DMS53 treated with DMSO at 0.1 percent for 48 hours (cell line): ENCODE data around the gene NRXN3.

ENCODE experiments used
- DNase-seq: peaks from one replicate; lab custom pipeline; 2025; ENCODE audit not compliant: unreplicated experiment; lab: John Stamatoyannopoulos, UW

The NRXN3 gene

DNA sequence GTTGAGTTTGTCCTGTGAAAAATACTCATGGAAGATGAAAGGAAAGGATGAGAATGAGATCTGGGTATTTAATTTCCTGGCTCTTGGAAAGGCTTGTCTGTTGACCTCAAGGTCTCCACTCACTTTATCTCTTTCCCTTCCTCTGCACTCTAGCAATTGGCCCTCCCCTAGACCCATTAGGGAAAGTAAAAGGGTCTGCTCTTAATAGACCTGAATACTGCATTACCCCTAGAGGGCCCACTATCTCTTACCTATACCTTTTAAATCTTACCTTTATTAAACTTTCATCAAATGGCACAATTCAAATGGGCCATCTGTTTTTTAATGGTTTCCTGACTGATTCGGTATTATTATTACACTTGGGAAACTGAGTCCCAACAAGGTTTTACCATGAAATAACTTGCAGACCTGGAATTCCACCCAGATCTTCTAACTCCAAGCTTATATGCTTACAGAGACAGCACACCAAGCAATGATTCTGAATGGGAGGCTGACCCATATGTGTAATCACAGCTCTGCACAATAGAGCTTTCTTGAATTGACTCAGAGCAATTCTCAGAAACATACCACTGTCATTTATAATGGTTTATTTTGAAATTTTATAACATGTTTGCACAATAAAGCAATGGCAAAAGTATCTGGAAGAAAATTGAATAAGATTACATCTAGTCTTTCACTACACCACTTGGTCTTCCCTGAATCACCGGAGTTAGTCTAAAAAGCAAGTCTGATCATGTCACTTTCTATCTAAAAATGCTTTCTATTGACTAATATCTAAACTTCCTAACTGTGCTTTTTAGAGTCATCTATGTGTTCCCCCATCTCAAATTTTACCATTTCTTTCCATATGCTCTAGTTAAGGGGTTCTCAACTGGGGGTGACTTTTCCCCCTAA, 618.5 kb downstream of the NRXN3 start:
- no peak for DNase-seq

DNA sequence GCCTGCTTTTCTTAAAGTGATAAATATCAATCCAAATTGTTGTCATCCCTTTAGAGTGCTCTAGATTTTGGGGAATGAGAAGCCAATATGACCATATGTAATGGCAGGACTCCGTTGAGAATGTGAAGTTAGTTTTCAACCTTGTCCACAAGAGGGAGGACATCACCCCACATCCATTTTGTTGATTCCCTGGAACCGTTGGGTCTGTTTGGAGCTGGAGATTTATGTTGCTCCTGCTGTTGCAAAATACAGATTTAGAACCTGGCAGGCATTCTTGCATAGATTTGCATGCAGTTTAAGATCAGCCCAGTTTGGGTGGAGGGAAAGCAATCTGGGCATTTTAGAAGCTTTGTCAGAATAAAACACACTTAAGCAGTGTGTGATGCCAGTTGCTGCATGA, 620.1 kb downstream of the NRXN3 start:
- DNase-seq = no peak

GRCh38 chr14:78798757-78799156, 628.6 kb downstream of the NRXN3 start:
- no peak for DNase-seq

GRCh38 chr14:78805570-78805969, 635.4 kb downstream of the NRXN3 start:
- DNase-seq = no peak

DNA sequence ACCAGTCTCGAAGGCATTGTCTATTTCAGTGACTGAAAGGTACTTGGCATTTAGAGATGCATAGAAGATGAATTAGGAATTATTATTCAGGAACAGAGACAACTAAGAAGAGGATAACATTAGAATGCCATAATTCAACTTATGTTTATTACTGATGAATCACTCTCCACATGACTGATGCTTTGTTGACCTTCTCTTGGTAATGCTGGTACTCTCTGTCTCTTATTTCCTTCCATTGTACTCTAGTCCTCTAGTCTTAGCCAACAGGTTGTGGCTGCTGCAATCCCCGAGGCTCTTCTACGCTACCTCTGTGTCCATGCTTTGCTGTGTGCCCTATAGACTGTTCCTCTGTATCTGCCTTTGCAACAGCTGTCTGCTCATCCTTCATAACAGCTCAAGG, 652.9 kb downstream of the NRXN3 start:
- peak; percentile 7 for DNase-seq

DNA sequence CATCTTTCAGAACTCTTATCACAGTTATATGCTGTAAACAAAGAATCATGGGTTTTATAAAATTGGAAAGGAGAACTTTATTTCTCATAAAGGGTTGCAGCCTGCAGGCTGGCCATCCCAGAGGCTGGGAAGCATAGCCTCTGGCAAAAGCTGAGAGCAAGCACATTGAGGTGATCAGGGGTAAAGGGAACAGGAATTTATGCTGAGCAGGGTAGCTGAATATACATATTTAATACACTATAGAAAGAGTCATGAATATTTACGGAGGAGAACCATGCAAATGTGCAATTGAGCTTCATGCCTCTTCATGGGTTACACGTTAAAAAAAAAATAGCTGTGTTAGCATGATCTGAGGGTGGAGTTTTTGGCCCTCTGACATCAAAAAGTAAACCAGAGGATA, 653.3 kb downstream of the NRXN3 start:
- DNase-seq = no peak

GRCh38 chr14:78829274-78829673, 659.1 kb downstream of the NRXN3 start:
- no peak for DNase-seq

DNA sequence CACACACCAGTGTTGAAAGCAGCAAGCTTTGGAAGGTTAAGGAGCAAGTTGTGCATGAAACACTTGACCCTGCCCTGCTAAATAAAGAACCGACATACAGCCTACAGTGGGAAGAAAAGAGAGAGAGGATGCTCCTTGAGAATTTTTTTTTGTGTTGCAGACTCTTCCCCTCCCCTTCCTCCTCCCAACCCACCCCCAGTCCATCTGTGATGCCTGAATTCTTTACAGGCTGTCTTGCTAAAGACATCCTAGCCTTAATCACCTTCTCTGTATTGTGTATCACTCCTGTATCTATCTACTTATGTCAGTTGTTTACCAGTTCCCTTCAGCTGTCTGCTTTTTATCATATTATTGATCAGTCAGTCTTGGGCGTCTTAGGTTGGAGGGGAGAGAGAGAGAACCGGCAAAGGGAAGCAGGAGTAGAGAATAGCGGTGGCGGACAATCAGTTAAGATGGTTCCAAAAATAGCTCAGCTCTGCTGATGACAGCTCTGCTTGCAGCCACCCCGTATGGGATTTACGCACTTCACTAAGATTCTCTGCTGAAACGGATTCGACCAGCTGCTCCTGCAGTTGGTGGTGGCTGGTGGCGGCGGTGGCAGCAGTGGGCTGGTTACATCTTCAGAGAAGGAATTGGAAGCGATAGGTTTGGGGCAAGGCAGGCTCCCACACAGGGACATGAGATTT, 664.7 kb downstream of the NRXN3 start:
- DNase-seq = no peak

DNA sequence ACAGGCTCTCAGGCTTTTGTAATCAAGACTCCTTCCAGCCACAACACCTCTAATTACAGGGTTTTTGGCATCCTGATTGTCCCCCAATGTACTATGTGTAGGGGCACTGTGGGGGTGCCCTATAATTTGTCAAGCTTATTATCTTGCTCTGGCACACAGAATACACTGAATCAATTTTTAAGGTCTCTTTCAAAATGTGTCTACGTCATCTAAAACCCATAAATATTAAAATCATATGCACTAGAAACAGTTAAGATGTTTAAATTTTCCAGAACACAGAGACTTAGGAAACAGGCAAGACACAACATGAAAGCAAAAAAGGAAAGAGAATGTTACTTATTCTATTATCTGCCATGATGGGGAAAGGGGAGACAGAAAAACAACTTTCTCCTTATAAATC, 665.7 kb downstream of the NRXN3 start:
- DNase-seq = no peak

DNA sequence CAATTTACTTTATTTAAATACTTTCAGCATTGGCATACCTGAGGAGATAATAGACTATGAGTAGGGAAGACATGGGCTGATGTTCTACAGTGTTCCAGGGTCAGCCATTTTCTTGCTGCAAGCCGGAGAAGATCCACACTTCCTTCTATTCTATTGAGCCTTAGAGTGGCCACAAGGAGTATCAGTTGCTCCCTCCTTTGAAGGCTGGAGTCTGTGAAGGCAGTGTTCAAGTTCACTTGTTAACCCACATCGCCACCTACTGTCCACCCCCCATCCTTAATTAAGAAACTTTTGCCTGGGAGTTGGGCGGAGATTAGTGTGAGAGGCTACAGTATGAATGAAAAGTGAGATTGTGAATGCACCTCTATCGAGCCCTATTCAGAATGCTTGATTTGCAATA, 666.6 kb downstream of the NRXN3 start:
- peak; percentile 18 for DNase-seq

DNA sequence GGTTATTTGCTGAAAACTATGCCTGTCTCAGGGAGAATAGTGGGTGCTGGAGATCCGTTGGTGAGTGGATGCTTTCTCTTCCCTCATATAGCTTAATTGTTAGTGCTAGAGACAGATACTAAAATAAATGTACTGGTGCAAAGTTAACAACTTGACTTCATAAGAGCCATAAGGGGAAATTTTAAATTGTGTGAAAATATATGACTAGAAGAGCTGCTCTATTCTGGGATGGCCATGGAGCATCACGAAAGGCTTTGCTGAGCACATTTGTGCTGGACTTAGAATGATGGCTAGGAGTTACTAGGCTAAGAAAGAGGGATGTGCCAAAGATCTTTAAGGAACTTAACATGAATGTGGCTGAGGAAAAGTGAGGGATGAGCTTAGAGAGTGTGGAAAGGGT, 668.8 kb downstream of the NRXN3 start:
- no peak for DNase-seq

GRCh38 chr14:78840898-78841297, 670.7 kb downstream of the NRXN3 start:
- DNase-seq = no peak

DNA sequence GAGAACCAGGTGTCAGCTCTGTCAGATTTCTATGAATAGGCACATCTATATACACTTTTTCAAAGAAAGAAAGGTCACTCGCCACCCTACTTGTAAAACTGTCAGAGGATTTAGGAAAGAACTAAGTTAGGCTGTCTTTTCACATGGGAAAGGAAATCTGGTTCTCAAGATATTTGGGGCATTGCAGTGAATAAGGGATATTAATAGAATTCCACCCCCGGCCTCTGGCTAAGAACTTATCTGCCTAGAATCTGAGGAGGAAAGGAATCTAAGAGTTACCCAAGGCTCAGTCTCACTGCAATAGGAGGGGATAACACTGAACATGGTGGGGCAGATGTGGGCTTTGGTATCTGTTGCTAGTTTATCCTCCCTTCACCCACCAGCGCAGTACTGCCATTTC, 677.6 kb downstream of the NRXN3 start:
- DNase-seq = no peak

DNA sequence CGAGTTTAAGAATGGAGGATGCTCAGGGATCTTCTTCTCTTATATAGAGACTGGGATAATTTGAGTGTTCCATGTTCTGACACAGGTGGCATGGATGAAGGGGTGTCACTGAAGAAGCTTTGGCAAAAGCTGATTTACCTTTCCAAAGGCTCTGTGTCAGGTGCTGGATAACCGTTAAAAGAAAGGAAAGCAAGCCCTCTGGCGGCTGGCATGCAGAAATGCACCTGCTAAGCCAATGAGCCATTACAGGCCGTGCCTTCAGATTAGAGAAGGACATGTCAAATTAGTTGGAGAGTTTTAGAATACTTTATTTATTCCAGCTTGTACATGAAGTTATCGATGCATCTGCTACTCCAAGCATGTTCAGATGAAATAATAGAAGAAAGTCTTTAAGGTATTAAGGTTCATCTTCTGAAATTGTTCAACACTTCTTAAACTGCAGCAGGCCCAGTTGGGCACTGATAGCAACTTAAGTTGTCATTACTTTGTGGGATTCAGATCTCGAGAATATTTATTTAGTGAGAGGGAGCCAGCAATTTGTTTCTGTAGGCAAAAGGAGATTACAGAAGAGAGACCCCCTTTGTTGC, 678.2 kb downstream of the NRXN3 start:
- DNase-seq = peak; percentile 23

- DNase-seq = no peak
These were observed 679.8 kb downstream of the NRXN3 start for GRCh38 chr14:78849952-78850351.

DNA sequence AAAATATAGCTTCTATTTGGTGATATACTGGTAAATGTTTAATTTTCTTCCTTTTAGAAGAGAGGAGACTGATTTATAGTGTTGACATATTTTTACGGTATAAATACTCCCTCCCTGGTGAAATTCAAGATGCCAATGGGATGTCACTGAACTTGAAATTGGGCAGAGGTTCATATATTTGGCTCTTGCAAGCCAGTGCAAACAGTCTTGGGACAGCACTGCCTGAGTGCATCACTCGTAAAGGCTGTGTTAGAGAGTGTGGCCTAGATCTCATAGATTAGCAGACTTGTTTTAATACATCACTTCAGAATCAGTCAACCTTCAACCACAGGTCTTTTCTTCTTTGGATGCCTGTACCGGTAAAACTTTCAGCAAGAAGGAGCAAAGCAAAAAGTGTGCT, 681.0 kb downstream of the NRXN3 start:
- no peak for DNase-seq

- DNase-seq = no peak
These were observed 681.9 kb downstream of the NRXN3 start for GRCh38 chr14:78852040-78852439.

- no peak for DNase-seq
These were observed 687.8 kb downstream of the NRXN3 start for GRCh38 chr14:78857974-78858373.

- no peak for DNase-seq
These were observed 693.0 kb downstream of the NRXN3 start for GRCh38 chr14:78863143-78863542.

- DNase-seq = no peak
These were observed 702.7 kb downstream of the NRXN3 start for GRCh38 chr14:78872837-78873236.

DNA sequence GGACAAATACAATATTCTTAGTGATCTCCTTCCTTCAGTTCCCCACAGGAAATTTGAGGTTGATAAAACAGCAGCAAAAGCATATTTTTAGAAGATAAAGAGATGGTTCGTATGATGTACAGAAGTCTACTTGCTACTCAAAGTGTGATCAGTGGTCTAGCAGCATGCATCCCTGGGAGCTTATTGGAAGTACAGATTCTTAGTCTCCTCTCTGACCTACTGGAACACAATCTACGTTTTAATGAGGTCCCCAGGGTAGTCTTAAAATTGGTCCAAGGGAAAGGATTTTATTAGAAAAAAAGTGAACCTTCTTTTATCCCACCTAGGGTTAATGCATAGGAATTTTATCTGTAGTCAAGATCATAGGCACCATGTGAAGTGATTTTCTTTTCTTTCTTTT, 703.4 kb downstream of the NRXN3 start:
- DNase-seq = no peak

GRCh38 chr14:78875049-78875448, 704.9 kb downstream of the NRXN3 start:
- DNase-seq = no peak
